H9 (cell line): ENCODE measurements around the gene FAF1. TPM values are rescaled to one million over a fixed set of nuclear protein-coding genes. Genes with fewer than 3 reads are reported as not detected.

Source experiments
- DNase-seq: peaks from one replicate; pipeline ENCODE4 v3.0.0-alpha.2; 2017
- H2AFZ ChIP-seq: one replicate; pipeline ENCODE4 v1.6.1; 2013; ENCODE audit warnings: mild to moderate bottlenecking, low read length, control low read depth, moderate library complexity
- H2AK5ac ChIP-seq: 2 replicates; pipeline ENCODE4 v1.6.1; 2013; ENCODE audit warnings: low read length, control low read depth, mixed read lengths; ENCODE audit not compliant: insufficient read length
- H2BK120ac ChIP-seq: one replicate; pipeline ENCODE4 v1.6.1; 2013; ENCODE audit warnings: low read depth, mild to moderate bottlenecking, low read length, control low read depth, inconsistent platforms; ENCODE audit not compliant: poor library complexity, severe bottlenecking
- H2BK12ac ChIP-seq: 2 replicates; pipeline ENCODE4 v1.6.1; 2013; ENCODE audit warnings: low read length, control low read depth, mixed read lengths, low read depth; ENCODE audit not compliant: insufficient read length
- H2BK15ac ChIP-seq: 2 replicates; pipeline ENCODE4 v1.6.1; 2013; ENCODE audit warnings: low read depth, low read length, control low read depth
- H2BK20ac ChIP-seq: one replicate; pipeline ENCODE4 v1.6.1; 2013; ENCODE audit warnings: low read depth, mild to moderate bottlenecking, low read length, control low read depth, inconsistent platforms; ENCODE audit not compliant: poor library complexity, severe bottlenecking
- H2BK5ac ChIP-seq: 2 replicates; pipeline ENCODE4 v1.6.1; 2013; ENCODE audit warnings: low read length, control low read depth, mixed read lengths; ENCODE audit not compliant: insufficient read length
- H3K14ac ChIP-seq: 2 replicates; pipeline ENCODE4 v1.6.1; 2013; ENCODE audit warnings: low read length, control low read depth; ENCODE audit not compliant: insufficient read depth
- H3K18ac ChIP-seq: 2 replicates; pipeline ENCODE4 v1.6.1; 2013; ENCODE audit warnings: low read depth, mild to moderate bottlenecking, mixed read lengths, low read length, control low read depth; ENCODE audit not compliant: insufficient read length
- H3K23ac ChIP-seq: 2 replicates; pipeline ENCODE4 v1.6.1; 2013; ENCODE audit warnings: low read length, control low read depth, mixed read lengths, low read depth; ENCODE audit not compliant: insufficient read length
- H3K23me2 ChIP-seq: 2 replicates; pipeline ENCODE4 v1.6.1; 2013; ENCODE audit warnings: low read depth, mild to moderate bottlenecking, mixed read lengths, low read length, control low read depth; ENCODE audit not compliant: insufficient read length, poor library complexity, severe bottlenecking
- H3K27ac ChIP-seq: 2 replicates; pipeline ENCODE4 v1.5.1; 2013; ENCODE audit warnings: low read length, control low read depth, mixed read lengths, low read depth; ENCODE audit not compliant: insufficient read length
- H3K27me3 ChIP-seq: 2 replicates; pipeline ENCODE4 v1.6.1; 2013; ENCODE audit warnings: low read length, control low read depth, inconsistent platforms; ENCODE audit not compliant: insufficient read depth
- H3K4ac ChIP-seq: 2 replicates; pipeline ENCODE4 v1.6.1; 2013; ENCODE audit warnings: low read depth, mild to moderate bottlenecking, control low read depth, inconsistent platforms, low read length, moderate library complexity
- H3K4me1 ChIP-seq: 2 replicates; pipeline ENCODE4 v1.6.1; 2013; ENCODE audit warnings: low read length, control low read depth, inconsistent platforms; ENCODE audit not compliant: insufficient read depth
- H3K4me2 ChIP-seq: 2 replicates; pipeline ENCODE4 v1.6.1; 2013; ENCODE audit warnings: low read length, control low read depth, mixed read lengths; ENCODE audit not compliant: insufficient read length, insufficient read depth
- H3K56ac ChIP-seq: 2 replicates; pipeline ENCODE4 v1.6.1; 2013; ENCODE audit warnings: low read depth, mild to moderate bottlenecking, mixed read lengths, low read length, control low read depth; ENCODE audit not compliant: insufficient read length
- H3K79me1 ChIP-seq: 2 replicates; pipeline ENCODE4 v1.6.1; 2013; ENCODE audit warnings: low read depth, mild to moderate bottlenecking, moderate library complexity, low read length, control low read depth, inconsistent platforms; ENCODE audit not compliant: insufficient read depth, poor library complexity, severe bottlenecking
- H3K79me2 ChIP-seq: 2 replicates; pipeline ENCODE4 v1.6.1; 2013; ENCODE audit warnings: low read length, control low read depth, inconsistent platforms; ENCODE audit not compliant: insufficient read depth
- H3K9ac ChIP-seq: 2 replicates; pipeline ENCODE4 v1.6.1; 2013; ENCODE audit warnings: low read length, control low read depth, mixed read lengths; ENCODE audit not compliant: insufficient read length; ENCODE audit errors: extremely low read depth
- H3K9me3 ChIP-seq: one replicate; pipeline ENCODE4 v1.6.1; 2013; ENCODE audit warnings: low read depth, low read length, inconsistent platforms; ENCODE audit not compliant: control insufficient read depth
- H3T11ph ChIP-seq: one replicate; pipeline ENCODE4 v1.6.1; 2013; ENCODE audit warnings: mild to moderate bottlenecking, low read length, control low read depth, inconsistent platforms
- H4K20me1 ChIP-seq: one replicate; pipeline ENCODE4 v1.6.1; 2013; ENCODE audit not compliant: control insufficient read depth, insufficient read length, insufficient read depth
- H4K5ac ChIP-seq: 2 replicates; pipeline ENCODE4 v1.6.1; 2013; ENCODE audit warnings: low read depth, mild to moderate bottlenecking, mixed read lengths, low read length, control low read depth; ENCODE audit not compliant: insufficient read length
- H4K8ac ChIP-seq: replicated peaks from 2 replicates; pipeline ENCODE4 v1.6.1; 2013; ENCODE audit warnings: low read length, control low read depth, mixed read lengths, low read depth; ENCODE audit not compliant: insufficient read length
- H4K91ac ChIP-seq: 2 replicates; pipeline ENCODE4 v1.6.1; 2013; ENCODE audit warnings: low read depth, mild to moderate bottlenecking, moderate library complexity, mixed read lengths, low read length, control low read depth; ENCODE audit not compliant: insufficient read length
- H3K27ac Mint-ChIP-seq, 3 experiments: 2 replicates in 2 of 3; 3 replicates in 1 of 3; pipeline ENCODE4 v1.8.0; 2020 to 2021; ENCODE audit warnings: mixed read lengths in 3 of 3, mild to moderate bottlenecking in 1 of 3, moderate library complexity in 1 of 3
- H3K27me3 Mint-ChIP-seq: 2 replicates; pipeline ENCODE4 v1.8.0; 2021; ENCODE audit warnings: low read depth, mild to moderate bottlenecking, moderate library complexity, mixed read lengths
- H3K36me3 Mint-ChIP-seq, 3 experiments: 2 replicates in 2 of 3; 3 replicates in 1 of 3; pipeline ENCODE4 v1.8.0; 2020 to 2021; ENCODE audit warnings: low read depth in 3 of 3, mixed read lengths in 3 of 3; ENCODE audit not compliant: insufficient read depth in 1 of 3
- H3K4me1 Mint-ChIP-seq, 2 experiments: 2 replicates each; pipeline ENCODE4 v1.8.0; 2020; ENCODE audit warnings: mixed read lengths in 2 of 2
- H3K4me3 Mint-ChIP-seq, 2 experiments: 2 replicates in 1 of 2; 3 replicates in 1 of 2; pipeline ENCODE4 v1.8.0; 2020 to 2021; ENCODE audit warnings: mild to moderate bottlenecking in 2 of 2, mixed read lengths in 2 of 2, moderate library complexity in 1 of 2
- H3K9me3 Mint-ChIP-seq, 2 experiments: 2 replicates in 1 of 2; 3 replicates in 1 of 2; pipeline ENCODE4 v1.8.0; 2020; ENCODE audit warnings: mild to moderate bottlenecking in 2 of 2, mixed read lengths in 2 of 2, moderate library complexity in 1 of 2
- WGBS: extraction: QIAGEN DNeasy Blood & Tissue Kit; methylation state at CpG from one replicate; pipeline ENCODE4 v1.1.7; 2013; ENCODE audit warnings: missing lambda C conversion rate, low lambda C conversion rate, mixed read lengths; ENCODE audit not compliant: insufficient read length; ENCODE audit errors: extremely low coverage; 5-methylcytosine and 5-hydroxymethylcytosine counted together
- total RNA-seq: library from RNA; stranded (reverse); gene quantifications from 2 replicates; pipeline ENCODE4 v1.2.1, GENCODE V29; 2021
- TF ChIP-seq, protein P1 (sequence below): fragments of 200-600 bp; sonication (generic); conservative IDR thresholded peaks from 3 replicates; pipeline ENCODE4 v1.8.0; 2021; ENCODE audit warnings: antibody characterized with exemption, mild to moderate bottlenecking

Gene FAF1
- total RNA-seq, 1 experiment from 2014 or later, result 60.8 TPM

DNA sequence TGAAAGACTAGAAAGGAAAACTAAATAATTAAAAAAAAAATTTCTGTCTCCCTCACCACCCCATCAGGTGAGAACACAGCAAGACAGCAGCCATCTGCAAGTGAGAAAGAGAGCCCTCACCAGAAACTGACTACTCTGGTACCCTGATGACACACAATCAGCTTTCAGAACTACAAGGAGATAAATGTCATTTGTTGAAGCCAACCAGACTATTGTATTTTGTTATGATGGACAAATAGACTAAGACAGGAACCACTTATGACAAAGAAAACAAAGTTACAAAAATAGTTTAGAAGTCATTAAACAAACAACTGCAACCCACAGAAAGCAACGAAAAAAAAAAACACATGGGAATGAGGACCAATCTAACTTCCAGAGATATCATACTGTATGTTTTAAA, 98.3 kb downstream of the FAF1 start:
- Histone ChIP-seq H2BK5ac (no peak overlapping the region), H4K91ac (no peak overlapping the region), H3K79me2 (no peaks in the 10 kb centered on the region), H3K9ac (no peak overlapping the region), H3K27ac (no peak overlapping the region), H3K4me2 (no peak overlapping the region), H2AK5ac (no peak overlapping the region), H2AFZ (no peak overlapping the region), H3K9me3 (peaks cover 5% of the 10 kb centered on the region), H3K14ac (no peak overlapping the region), H3K18ac (no peak overlapping the region), H3K79me1 (no peaks in the 10 kb centered on the region), H2BK120ac (no peak overlapping the region), H2BK15ac (no peak overlapping the region), H3K27me3 (no peaks in the 10 kb centered on the region), H3K23me2 (no peaks in the 10 kb centered on the region), H3K4ac (no peak overlapping the region), H3K56ac (no peak overlapping the region), H4K5ac (no peak overlapping the region), H3K4me1 (no peaks in the 10 kb centered on the region), H3K23ac (no peak overlapping the region), H3T11ph (no peak overlapping the region), H2BK12ac (no peak overlapping the region), H4K8ac (no peak overlapping the region), H4K20me1 (no peaks in the 10 kb centered on the region), H2BK20ac (no peak overlapping the region)
- no CpG with 5 or more reads among the region's 1 CpG for WGBS
- Mint-ChIP-seq H3K36me3 (peaks cover 4 to 21% (median 18%) of the 10 kb centered on the region in 3 experiments), H3K4me3 (no peak overlapping the region), H3K4me1 (no peaks in the 10 kb centered on the region), H3K27me3 (no peaks in the 10 kb centered on the region), H3K9me3 (peaks cover 23 to 45% of the 10 kb centered on the region in 2 experiments; a peak in 4 of 5 replicates), H3K27ac (no peak overlapping the region)
- DNase-seq, result no peak
- TF ChIP-seq, protein P1, sequence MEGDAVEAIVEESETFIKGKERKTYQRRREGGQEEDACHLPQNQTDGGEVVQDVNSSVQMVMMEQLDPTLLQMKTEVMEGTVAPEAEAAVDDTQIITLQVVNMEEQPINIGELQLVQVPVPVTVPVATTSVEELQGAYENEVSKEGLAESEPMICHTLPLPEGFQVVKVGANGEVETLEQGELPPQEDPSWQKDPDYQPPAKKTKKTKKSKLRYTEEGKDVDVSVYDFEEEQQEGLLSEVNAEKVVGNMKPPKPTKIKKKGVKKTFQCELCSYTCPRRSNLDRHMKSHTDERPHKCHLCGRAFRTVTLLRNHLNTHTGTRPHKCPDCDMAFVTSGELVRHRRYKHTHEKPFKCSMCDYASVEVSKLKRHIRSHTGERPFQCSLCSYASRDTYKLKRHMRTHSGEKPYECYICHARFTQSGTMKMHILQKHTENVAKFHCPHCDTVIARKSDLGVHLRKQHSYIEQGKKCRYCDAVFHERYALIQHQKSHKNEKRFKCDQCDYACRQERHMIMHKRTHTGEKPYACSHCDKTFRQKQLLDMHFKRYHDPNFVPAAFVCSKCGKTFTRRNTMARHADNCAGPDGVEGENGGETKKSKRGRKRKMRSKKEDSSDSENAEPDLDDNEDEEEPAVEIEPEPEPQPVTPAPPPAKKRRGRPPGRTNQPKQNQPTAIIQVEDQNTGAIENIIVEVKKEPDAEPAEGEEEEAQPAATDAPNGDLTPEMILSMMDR, result no peak
